A549 treated with CpdA at 1 μM for 4 hours (cell line): ENCODE results near the gene ADCY3. TPM values are rescaled to one million over a fixed set of nuclear protein-coding genes. Genes with fewer than 3 reads are reported as not detected.

Experiments
- total RNA-seq: library from RNA; stranded (reverse); fragments of 200-300 nt; extraction: Qiagen RNA extraction; gene quantifications from 5 replicates; pipeline ENCODE4 v1.2.3, GENCODE V29; 2022; ENCODE audit warnings: low read depth

ADCY3 gene
- total RNA-seq = 72.5 to 81.7 TPM (median 75.8 TPM) in 5 replicates

GRCh38 chr2:24920098-24920808 is at the start of gene ADCY3:
Gene ADCY3 (minus strand): TSS chr2:24920237. CDS start chr2:24918987, 1,250 bp downstream.

GRCh38 chr2:24792874-24793760 is 126.9 kb downstream of the ADCY3 start, which contains the start of the genes CENPO and PTRHD1:
Gene CENPO (plus strand): TSS chr2:24793425. CDS start chr2:24793920, 495 bp downstream.
Gene PTRHD1 (minus strand): TSS chr2:24793391. CDS start chr2:24793377, 14 bp downstream.

Other genes starting within 250 kb of the ADCY3 start
- gene PTRHD1, start 126.8 kb downstream of the ADCY3 start, total RNA-seq = 49.3 to 65.1 TPM (median 60.3 TPM) in 5 replicates
- gene CENPO, start 126.8 kb downstream of the ADCY3 start, total RNA-seq = 43.1 to 51.6 TPM (median 44.1 TPM) in 5 replicates
- 1.7 to 2.4 TPM (median 2.3 TPM) in 5 replicates for gene DNAJC27, start 51.7 kb upstream of the ADCY3 start, total RNA-seq
- gene EFR3B, start 121.8 kb upstream of the ADCY3 start, total RNA-seq = 13.5 to 17.6 TPM (median 14.6 TPM) in 5 replicates
- gene POMC, start 248.3 kb upstream of the ADCY3 start, total RNA-seq = not detected in 5 replicates